Measurements from ENCODE around the gene ATG13.

The ATG13 gene

GRCh38 chr11:46597609-46598219, 19.6 kb upstream of the ATG13 start:
- H3K4me3 ChIP-seq (ENCODE audit: low read length) = no peak overlapping the region
- TF ChIP-seq CTCF (conservative IDR thresholded peaks at IDR 0.05; ENCODE audit: low read length) = no peak
- no peak for DNase-seq (ENCODE audit: low read depth)

DNA sequence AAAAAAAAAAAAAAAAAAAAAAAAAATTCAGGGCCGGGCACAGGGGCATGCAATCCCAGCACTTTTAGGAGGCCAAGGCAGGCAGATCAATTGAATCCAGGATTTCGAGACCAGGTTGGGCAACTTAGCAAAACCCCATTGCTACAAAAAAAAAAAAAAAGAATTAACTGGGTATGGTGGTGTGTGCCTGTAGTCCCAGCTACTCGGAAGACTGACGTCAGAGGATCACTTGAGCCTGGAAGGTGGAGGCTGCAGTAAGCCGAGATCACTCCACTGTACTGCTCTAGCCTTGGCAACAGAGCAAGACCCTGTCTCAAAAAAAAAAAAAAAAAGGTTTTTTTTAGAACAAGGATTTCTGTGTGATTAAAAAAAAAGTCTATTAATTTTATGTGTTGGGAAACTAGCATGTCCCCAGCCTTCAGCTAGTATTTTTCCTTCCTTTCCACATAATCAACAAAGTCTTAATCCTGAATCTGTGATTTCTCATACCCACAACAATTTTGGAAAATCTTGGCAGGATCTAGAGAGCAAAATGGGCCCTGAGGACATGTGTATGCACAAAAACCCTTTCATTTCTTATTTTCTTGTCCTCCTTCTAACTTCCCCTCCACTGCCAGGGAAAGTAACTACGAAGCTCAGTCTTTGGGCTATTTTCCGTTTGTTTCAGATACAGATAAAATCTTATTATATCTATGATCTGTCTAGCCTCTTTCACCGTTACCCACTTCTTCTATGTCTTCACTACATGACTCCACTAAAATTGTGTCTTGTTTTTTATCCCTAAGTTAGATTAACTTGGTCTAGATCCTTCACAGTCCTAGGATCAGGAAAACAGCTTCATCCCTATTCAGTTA, 17.8 kb upstream of the ATG13 start:
- no peak overlapping the region for H3K4me3 ChIP-seq (ENCODE audit: low read length)
- TF ChIP-seq CTCF (conservative IDR thresholded peaks at IDR 0.05; ENCODE audit: low read length) = no peak
- no peak for DNase-seq (ENCODE audit: low read depth)

GRCh38 chr11:46600194-46600960, 17.0 kb upstream of the ATG13 start:
- H3K4me3 ChIP-seq (ENCODE audit: low read length) = no peak overlapping the region
- TF ChIP-seq CTCF (conservative IDR thresholded peaks at IDR 0.05; ENCODE audit: low read length) = no peak
- no peak for DNase-seq (ENCODE audit: low read depth)

GRCh38 chr11:46601129-46601528, 16.2 kb upstream of the ATG13 start:
- peak; percentile 32 for DNase-seq (ENCODE audit: low read depth)
- H3K4me3 ChIP-seq (ENCODE audit: low read length) = no peak overlapping the region
- no peak for TF ChIP-seq CTCF (conservative IDR thresholded peaks at IDR 0.05; ENCODE audit: low read length)

DNA sequence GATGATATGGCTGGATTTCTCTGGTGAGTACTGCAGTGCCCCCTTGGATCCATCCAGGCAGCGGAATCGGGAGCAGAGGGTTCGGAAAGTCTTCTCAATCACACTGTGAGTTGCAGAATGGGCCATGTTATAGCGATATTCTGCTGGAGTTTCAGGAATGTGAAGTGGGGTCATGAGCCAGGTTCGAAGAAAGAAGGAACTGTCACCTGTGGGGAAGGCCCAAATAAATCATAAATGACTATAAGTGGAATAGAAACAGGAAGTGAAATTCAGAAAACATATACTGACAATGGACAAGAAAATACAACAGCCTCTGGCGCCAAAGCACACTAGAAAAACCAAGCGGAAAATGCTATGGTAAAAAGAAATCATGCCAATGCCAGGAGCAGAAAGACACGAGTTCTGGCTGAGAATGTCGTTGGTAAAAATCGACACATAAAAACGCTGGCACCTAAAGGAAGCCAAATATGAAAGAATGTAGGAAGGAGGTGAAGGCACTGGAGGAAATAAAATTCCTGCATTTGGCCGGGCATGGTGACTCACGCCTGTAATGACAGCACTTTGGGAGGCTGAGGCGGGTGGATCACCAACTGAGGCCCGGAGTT, 13.5 kb upstream of the ATG13 start:
- no peak for DNase-seq (ENCODE audit: low read depth)
- no peak for TF ChIP-seq CTCF (conservative IDR thresholded peaks at IDR 0.05; ENCODE audit: low read length)
- H3K4me3 ChIP-seq (ENCODE audit: low read length) = no peak overlapping the region

GRCh38 chr11:46604796-46605195, 12.6 kb upstream of the ATG13 start:
- no peak for DNase-seq (ENCODE audit: low read depth)
- no peak for TF ChIP-seq CTCF (conservative IDR thresholded peaks at IDR 0.05; ENCODE audit: low read length)
- no peak overlapping the region for H3K4me3 ChIP-seq (ENCODE audit: low read length)
